Activated CD8-positive, alpha-beta memory T cell treated with anti-CD3 and anti-CD28 coated beads, Interleukin-2, amount 50 U/mL, for 1 hour (primary cell): Measurements from ENCODE around the gene CLCA1.

Experiments
- DNase-seq: peaks from one replicate; pipeline ENCODE4 v3.0.0-alpha.2; 2020; ENCODE audit errors: extremely low read depth

The CLCA1 gene

GRCh38 chr1:86502721-86503405 lies 34.1 kb downstream of the CLCA1 start:
- DNase-seq = no peak

GRCh38 chr1:86503406-86504136 lies 34.8 kb downstream of the CLCA1 start:
- DNase-seq = no peak

- no peak for DNase-seq
Measured at GRCh38 chr1:86504137-86504479, 35.4 kb downstream of the CLCA1 start.

GRCh38 chr1:86504895-86505563 lies 36.3 kb downstream of the CLCA1 start:
- no peak for DNase-seq

GRCh38 chr1:86505564-86505902 lies 36.8 kb downstream of the CLCA1 start:
- DNase-seq = no peak

- DNase-seq = no peak
Measured at GRCh38 chr1:86507935-86508582, 39.3 kb downstream of the CLCA1 start.

- no peak for DNase-seq
Measured at GRCh38 chr1:86508583-86508969, 39.8 kb downstream of the CLCA1 start.

- DNase-seq = no peak
Measured at GRCh38 chr1:86515597-86515996, 46.9 kb downstream of the CLCA1 start.

GRCh38 chr1:86516335-86516734 lies 47.6 kb downstream of the CLCA1 start:
- DNase-seq = no peak

GRCh38 chr1:86517336-86517735 lies 48.6 kb downstream of the CLCA1 start:
- no peak for DNase-seq

- DNase-seq = no peak
Measured at GRCh38 chr1:86520789-86521521, 52.2 kb downstream of the CLCA1 start.

- no peak for DNase-seq
Measured at GRCh38 chr1:86521522-86521891, 52.8 kb downstream of the CLCA1 start.

GRCh38 chr1:86522240-86522639 lies 53.5 kb downstream of the CLCA1 start:
- no peak for DNase-seq

- no peak for DNase-seq
Measured at GRCh38 chr1:86523670-86524354, 55.1 kb downstream of the CLCA1 start.

GRCh38 chr1:86527306-86527705 lies 58.6 kb downstream of the CLCA1 start:
- no peak for DNase-seq

GRCh38 chr1:86530211-86530845 lies 61.6 kb downstream of the CLCA1 start:
- no peak for DNase-seq

GRCh38 chr1:86537928-86538695 lies 69.4 kb downstream of the CLCA1 start:
- DNase-seq = no peak

- no peak for DNase-seq
Measured at GRCh38 chr1:86538775-86539174, 70.0 kb downstream of the CLCA1 start.

GRCh38 chr1:86541859-86542258 lies 73.1 kb downstream of the CLCA1 start:
- no peak for DNase-seq

GRCh38 chr1:86542631-86543030 lies 73.9 kb downstream of the CLCA1 start:
- no peak for DNase-seq
